Esophagus squamous epithelium (tissue), 5 donors: ENCODE data around the gene ITGA8. TPM values are rescaled to one million over a fixed set of nuclear protein-coding genes. Genes with fewer than 3 reads are reported as not detected.
"Not testable (repeated sequence)": the region's sequence is repeated elsewhere in the genome, so short reads cannot be mapped to it uniquely, and the experiment has no call there.

Experiments
- DNase-seq: peaks from one replicate; lab custom pipeline; 2025; lab: John Stamatoyannopoulos, UW
- H3K27ac ChIP-seq, 4 donors: fragments of 200-600 bp; sonication (generic); one replicate each; pipeline ENCODE4 v1.5.1; 2016 to 2019; ENCODE audit warnings: mild to moderate bottlenecking in 1 of 4
- H3K27me3 ChIP-seq, 4 donors: fragments of 200-600 bp; sonication (generic); 1 replicate in 3 of 4; 2 replicates in 1 of 4; pipeline versions ENCODE4 v1.5.1 to v1.6.0; 2017 to 2021; ENCODE audit warnings: antibody characterized with exemption in 1 of 4
- H3K36me3 ChIP-seq, 3 donors: fragments of 200-600 bp; sonication (generic); one replicate each; pipeline ENCODE4 v1.5.1; 2016 to 2019
- H3K4me1 ChIP-seq, 3 donors: fragments of 200-600 bp; sonication (generic); one replicate each; pipeline ENCODE4 v1.5.1; 2017 to 2019
- H3K4me3 ChIP-seq, 4 donors: fragments of 200-600 bp; sonication (generic); 1 replicate in 3 of 4; 2 replicates in 1 of 4; pipeline ENCODE4 v1.5.1; 2016 to 2019; ENCODE audit warnings: mild to moderate bottlenecking in 2 of 4, moderate library complexity in 1 of 4
- H3K9me3 ChIP-seq, 3 donors: fragments of 200-600 bp; sonication (generic); one replicate each; pipeline ENCODE4 v1.5.1; 2016 to 2019
- POLR2A ChIP-seq, 4 donors: fragments of 450-650 bp; IDR thresholded peaks; one replicate each; pipeline ENCODE4 v1.6.1; 2017; ENCODE audit warnings: antibody characterized with exemption in 4 of 4, mild to moderate bottlenecking in 4 of 4, moderate library complexity in 3 of 4
- WGBS, 2 donors: methylation state at CpG; one replicate each; pipeline ENCODE4 v1.1.5; 2018; 5-methylcytosine and 5-hydroxymethylcytosine counted together
- intact Hi-C: fragments of 100-400 bp; cut with DNase I; formaldehyde crosslinking; loops from one replicate; pipeline ENCODE4 v1.15.0; 2022
- total RNA-seq, 4 donors: library from RNA; depleted of rRNA; stranded (reverse); fragments of >200 nt; gene quantifications; one replicate each; pipeline ENCODE4 v1.1.0, GENCODE V29; 2016
- TF ChIP-seq, protein P1 (sequence below), 6 experiments: fragments of 450-650 bp in 4 of 6; fragments of 200-600 bp in 2 of 6; sonication (generic) in 2 of 6; IDR thresholded peaks; one replicate each; pipeline ENCODE4 v1.5.1; 2016 to 2019; ENCODE audit warnings: antibody characterized with exemption in 6 of 6, mild to moderate bottlenecking in 4 of 6, moderate library complexity in 4 of 6
- donor health status: DM: yes; HTN: yes; CAD: no.

ITGA8 gene
- total RNA-seq, 4 donors from 2014 or later = 1.0 to 22.5 (median 7.5) TPM

DNA sequence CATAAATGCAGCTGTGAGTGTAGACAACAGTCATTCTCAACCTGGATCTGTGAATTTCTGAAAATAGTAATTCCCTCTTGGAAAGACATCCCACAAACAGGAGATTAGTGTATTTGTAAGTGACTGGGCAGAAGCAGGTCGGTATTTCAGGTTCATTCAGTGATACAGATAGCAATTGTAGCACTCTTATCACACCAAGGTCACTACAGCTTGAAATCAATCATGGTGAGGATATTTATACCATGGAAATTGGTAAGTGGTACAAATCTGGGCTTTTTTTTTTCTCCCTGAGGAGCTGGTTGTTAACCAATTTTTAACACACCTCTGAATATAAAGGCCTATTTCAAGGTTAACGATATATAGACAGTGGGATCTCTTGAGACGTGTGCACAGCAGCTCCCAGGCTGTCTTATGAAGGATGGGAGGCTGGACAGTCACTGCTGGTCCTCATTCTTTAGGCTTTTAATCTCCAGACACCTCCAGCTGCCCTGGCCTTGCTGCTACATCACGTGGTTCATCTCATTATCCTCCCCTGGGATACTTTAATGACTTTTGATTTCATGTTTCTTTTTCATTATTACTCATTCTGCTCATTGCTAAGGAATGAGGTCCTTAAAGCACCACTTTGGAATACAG, 87.1 kb downstream of the ITGA8 start:
- Histone ChIP-seq H3K4me1 (no peaks in the 10 kb centered on the region), H3K9me3 (no peaks in the 10 kb centered on the region), H3K4me3 (no peak overlapping the region), H3K36me3 (no peaks in the 10 kb centered on the region), H3K27me3 (no peaks in the 10 kb centered on the region), H3K27ac (no peak overlapping the region)
- intact Hi-C loops = no loop called here
- TF ChIP-seq, protein P1, sequence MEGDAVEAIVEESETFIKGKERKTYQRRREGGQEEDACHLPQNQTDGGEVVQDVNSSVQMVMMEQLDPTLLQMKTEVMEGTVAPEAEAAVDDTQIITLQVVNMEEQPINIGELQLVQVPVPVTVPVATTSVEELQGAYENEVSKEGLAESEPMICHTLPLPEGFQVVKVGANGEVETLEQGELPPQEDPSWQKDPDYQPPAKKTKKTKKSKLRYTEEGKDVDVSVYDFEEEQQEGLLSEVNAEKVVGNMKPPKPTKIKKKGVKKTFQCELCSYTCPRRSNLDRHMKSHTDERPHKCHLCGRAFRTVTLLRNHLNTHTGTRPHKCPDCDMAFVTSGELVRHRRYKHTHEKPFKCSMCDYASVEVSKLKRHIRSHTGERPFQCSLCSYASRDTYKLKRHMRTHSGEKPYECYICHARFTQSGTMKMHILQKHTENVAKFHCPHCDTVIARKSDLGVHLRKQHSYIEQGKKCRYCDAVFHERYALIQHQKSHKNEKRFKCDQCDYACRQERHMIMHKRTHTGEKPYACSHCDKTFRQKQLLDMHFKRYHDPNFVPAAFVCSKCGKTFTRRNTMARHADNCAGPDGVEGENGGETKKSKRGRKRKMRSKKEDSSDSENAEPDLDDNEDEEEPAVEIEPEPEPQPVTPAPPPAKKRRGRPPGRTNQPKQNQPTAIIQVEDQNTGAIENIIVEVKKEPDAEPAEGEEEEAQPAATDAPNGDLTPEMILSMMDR (IDR thresholded peaks at IDR 0.05) = no peak
- no peak for TF ChIP-seq POLR2A (IDR thresholded peaks at IDR 0.05)
- no peak for DNase-seq
- WGBS, 2 donors = 48 to 55% methylated on average over 4 of the region's 4 CpGs

DNA sequence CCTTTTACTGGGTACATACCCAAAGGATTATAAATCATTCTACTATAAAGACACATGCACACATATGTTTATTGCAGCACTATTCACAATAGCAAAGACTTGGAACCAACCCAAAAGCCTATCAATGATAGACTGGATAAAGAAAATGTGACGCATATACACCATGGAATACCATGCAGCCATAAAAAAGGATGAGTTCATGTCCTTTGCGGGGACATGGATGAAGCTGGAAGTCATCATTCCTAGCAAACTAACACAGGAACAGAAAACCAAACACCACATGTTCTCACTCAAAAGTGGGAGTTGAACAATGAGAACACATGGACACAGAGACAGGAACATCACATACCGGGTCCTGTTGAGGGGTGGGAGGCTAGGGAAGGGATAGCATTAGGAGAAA, 88.5 kb downstream of the ITGA8 start:
- H3K36me3 ChIP-seq, intact Hi-C loops, DNase-seq, H3K27me3 ChIP-seq, H3K9me3 ChIP-seq, H3K4me3 ChIP-seq, H3K4me1 ChIP-seq, H3K27ac ChIP-seq: not testable (repeated sequence)
- 74 to 77% methylated on average over 3 of the region's 3 CpGs for WGBS, 2 donors

DNA sequence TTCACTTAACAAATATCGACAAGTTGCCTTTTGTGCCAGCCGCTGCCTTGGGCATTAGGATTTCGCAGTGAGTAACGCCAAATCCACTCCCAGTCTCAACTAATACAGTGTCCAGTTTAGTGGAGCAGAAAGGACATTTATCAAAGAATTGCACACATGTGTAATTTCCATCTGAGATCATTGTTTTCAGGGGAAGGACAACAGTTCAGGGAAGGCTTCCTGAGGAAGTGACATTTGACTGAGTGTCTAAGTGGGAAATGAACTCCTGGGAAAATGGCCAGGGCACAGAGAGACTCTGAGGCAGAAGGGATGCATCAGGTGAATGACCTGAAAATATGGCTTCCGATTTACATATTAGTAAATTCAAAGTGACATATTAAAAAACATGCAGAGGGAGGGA, 89.4 kb downstream of the ITGA8 start:
- Histone ChIP-seq H3K27me3 (no peaks in the 10 kb centered on the region), H3K27ac (no peak overlapping the region), H3K4me1 (no peaks in the 10 kb centered on the region), H3K4me3 (no peak overlapping the region), H3K36me3 (no peaks in the 10 kb centered on the region), H3K9me3 (no peaks in the 10 kb centered on the region)
- no peak for TF ChIP-seq POLR2A (IDR thresholded peaks at IDR 0.05)
- TF ChIP-seq, protein P1 (IDR thresholded peaks at IDR 0.05) = no peak
- intact Hi-C loops = no loop called here
- DNase-seq = no peak
- WGBS, 2 donors = 83 to 93% methylated on average over 5 of the region's 5 CpGs

DNA sequence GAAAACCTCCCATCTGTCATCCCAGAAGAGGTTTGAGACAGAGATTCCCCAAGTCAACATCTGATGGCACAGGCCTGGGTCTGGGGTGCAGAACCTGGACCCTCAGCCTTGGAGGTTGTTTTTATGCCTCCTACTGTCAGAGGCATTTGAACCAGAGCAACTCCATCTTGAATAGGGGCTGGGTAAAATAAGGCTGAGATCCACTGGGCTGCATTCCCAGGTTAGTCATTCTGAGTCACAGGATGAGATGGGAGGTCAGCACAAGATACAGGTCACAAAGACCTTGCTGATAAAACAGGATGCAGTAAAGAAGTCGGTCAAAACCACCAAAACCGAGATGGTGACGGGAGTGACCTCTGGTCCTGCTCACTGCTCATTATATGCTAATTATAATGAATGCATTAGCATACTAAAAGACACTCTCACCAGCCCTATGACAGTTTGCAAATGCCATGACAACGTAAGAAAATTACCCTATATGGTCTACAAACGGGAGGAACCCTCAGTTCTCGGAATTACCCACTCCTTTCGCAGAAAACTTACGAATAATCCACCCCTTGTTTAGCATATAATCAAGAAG, 92.0 kb downstream of the ITGA8 start:
- Histone ChIP-seq H3K36me3 (no peaks in the 10 kb centered on the region), H3K4me1 (no peaks in the 10 kb centered on the region), H3K27ac (no peak overlapping the region), H3K27me3 (no peaks in the 10 kb centered on the region), H3K9me3 (no peaks in the 10 kb centered on the region), H3K4me3 (no peak overlapping the region)
- DNase-seq = no peak
- intact Hi-C loops = no loop called here
- TF ChIP-seq POLR2A (IDR thresholded peaks at IDR 0.05) = no peak
- TF ChIP-seq, protein P1 (IDR thresholded peaks at IDR 0.05) = no peak
- WGBS, 2 donors = 75 to 89% methylated on average over 8 of the region's 8 CpGs

DNA sequence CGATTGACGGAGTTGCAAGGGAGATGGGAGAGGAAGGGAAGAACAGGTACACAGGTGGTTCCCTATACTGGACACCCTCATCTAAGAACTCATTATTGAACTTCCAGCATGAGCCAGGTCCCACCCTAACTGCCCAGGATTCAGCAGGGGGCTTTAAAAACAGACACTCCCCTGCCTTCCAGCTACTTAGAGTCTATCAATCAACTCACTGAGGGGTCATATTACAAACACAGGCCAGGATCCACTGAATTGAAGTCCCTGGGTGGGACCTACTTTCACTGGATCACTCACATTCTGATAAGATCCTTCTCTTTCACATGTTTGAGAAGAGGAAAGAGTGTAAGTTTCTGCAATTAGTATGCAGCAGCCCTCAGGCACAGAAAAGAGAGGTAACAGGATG, 92.8 kb downstream of the ITGA8 start:
- 94 to 97% methylated on average over 2 of the region's 2 CpGs for WGBS, 2 donors
- no peaks in the 10 kb centered on the region for H3K27me3 ChIP-seq

More for the DNA sequence above, 92.8 kb downstream of the ITGA8 start:
- no peaks in the 10 kb centered on the region for H3K9me3 ChIP-seq
- TF ChIP-seq POLR2A (IDR thresholded peaks at IDR 0.05) = no peak
- TF ChIP-seq, protein P1 (IDR thresholded peaks at IDR 0.05) = no peak
- H3K27ac ChIP-seq = no peak overlapping the region
- H3K4me3 ChIP-seq = no peak overlapping the region
- intact Hi-C loops = no loop called here
- H3K36me3 ChIP-seq = no peaks in the 10 kb centered on the region
- no peak for DNase-seq
- no peaks in the 10 kb centered on the region for H3K4me1 ChIP-seq
